PC-9 (cell line): Measurements from ENCODE around the gene CARMIL1.

Experiments used
- CTCF ChIP-seq: fragments of 200-600 bp; sonication (generic); conservative IDR thresholded peaks from 2 replicates; pipeline ENCODE4 v1.6.1; 2017; ENCODE audit warnings: mixed run types, antibody characterized with exemption, mild to moderate bottlenecking, moderate library complexity
- EZH2 ChIP-seq: fragments of 200-600 bp; sonication (generic); IDR thresholded peaks from 2 replicates; pipeline ENCODE4 v1.8.0; 2017; ENCODE audit warnings: antibody characterized with exemption, low read depth

- no peak for TF ChIP-seq CTCF
- no peak for TF ChIP-seq EZH2
Measured at GRCh38 chr6:25424303-25424702, 145.1 kb downstream of the CARMIL1 start.
